IMR-90 (cell line): ENCODE measurements around the gene MCTP1. TPM values are rescaled to one million over a fixed set of nuclear protein-coding genes. Genes with fewer than 3 reads are reported as not detected.

Source experiments
- ATAC-seq: fragments of 200-7000 bp; cut with Tn5 transposase; 2 replicates; pipeline ENCODE4 v1.9.1; 2020; ENCODE audit warnings: low read depth, mild to moderate bottlenecking, moderate library complexity
- BruUV-seq: library from RNA; stranded (reverse); fragments of 400-500 nt; replicated peaks from 2 replicates; lab custom pipeline; 2021; lab: Mats Ljungman, UMichigan
- CTCF ChIA-PET: fragments of 300-600 bp; formaldehyde crosslinking; extraction: SDS; loops from one replicate; lab custom pipeline; 2021; ENCODE audit warnings: antibody characterized with exemption; lab: Yijun Ruan, JAX
- POLR2A ChIA-PET: fragments of 300-600 bp; sonication (Branson Sonifier 250); formaldehyde crosslinking; loops from one replicate; lab custom pipeline; 2022; ENCODE audit warnings: antibody characterized with exemption; ENCODE audit not compliant: unreplicated experiment; lab: Charles Lee
- DNase-seq: peaks from one replicate; pipeline ENCODE4 v3.0.0; 2013
- H2AFZ ChIP-seq: replicated peaks from 2 replicates; pipeline ENCODE3; 2013; ENCODE audit warnings: low read length, mild to moderate bottlenecking; ENCODE audit not compliant: poor library complexity
- H2AK5ac ChIP-seq: 2 replicates; pipeline ENCODE4 v1.6.1; 2013; ENCODE audit warnings: low read depth, low read length, inconsistent platforms
- H2AK9ac ChIP-seq: replicated peaks from 2 replicates; pipeline ENCODE3; 2013; ENCODE audit warnings: mild to moderate bottlenecking, low read depth, low read length, moderate library complexity; ENCODE audit not compliant: poor library complexity
- H2BK120ac ChIP-seq: 2 replicates; pipeline ENCODE4 v1.6.1; 2013; ENCODE audit warnings: low read depth, low read length, inconsistent platforms
- H2BK15ac ChIP-seq: 3 replicates; pipeline ENCODE4 v1.6.1; 2013; ENCODE audit warnings: low read depth, low read length, inconsistent platforms
- H2BK20ac ChIP-seq: 2 replicates; pipeline ENCODE4 v1.6.1; 2013; ENCODE audit warnings: low read depth, mild to moderate bottlenecking, inconsistent platforms, low read length, moderate library complexity
- H2BK5ac ChIP-seq: 2 replicates; pipeline ENCODE4 v1.6.1; 2013; ENCODE audit warnings: mild to moderate bottlenecking, low read depth, low read length, inconsistent platforms; ENCODE audit not compliant: poor library complexity, severe bottlenecking
- H3K14ac ChIP-seq: replicated peaks from 2 replicates; pipeline ENCODE4 v1.6.1; 2013; ENCODE audit warnings: low read depth, low read length, inconsistent platforms
- H3K18ac ChIP-seq: 2 replicates; pipeline ENCODE4 v1.6.1; 2013; ENCODE audit warnings: low read depth, low read length, control low read depth
- H3K23ac ChIP-seq: 2 replicates; pipeline ENCODE4 v1.6.1; 2013; ENCODE audit warnings: low read depth, low read length, inconsistent platforms
- H3K27ac ChIP-seq: 2 replicates; pipeline ENCODE4 v1.5.1; 2013; ENCODE audit warnings: mild to moderate bottlenecking, control low read depth, low read length; ENCODE audit not compliant: insufficient read depth
- H3K27me3 ChIP-seq: 2 replicates; pipeline ENCODE4 v1.6.1; 2013; ENCODE audit warnings: low read length; ENCODE audit not compliant: control insufficient read depth, insufficient read depth
- H3K36me3 ChIP-seq: 2 replicates; pipeline ENCODE4 v1.6.1; 2013; ENCODE audit warnings: low read length, mixed read lengths; ENCODE audit not compliant: control insufficient read depth, insufficient read depth
- H3K4ac ChIP-seq: 2 replicates; pipeline ENCODE4 v1.6.1; 2013; ENCODE audit warnings: low read depth, low read length, inconsistent platforms
- H3K4me1 ChIP-seq: 2 replicates; pipeline ENCODE4 v1.6.1; 2013; ENCODE audit warnings: low read length, mixed read lengths; ENCODE audit not compliant: control insufficient read depth, insufficient read depth
- H3K4me2 ChIP-seq: 2 replicates; pipeline ENCODE4 v1.6.1; 2013; ENCODE audit warnings: low read depth, mild to moderate bottlenecking, control low read depth, low read length, moderate library complexity
- H3K4me3 ChIP-seq: 2 replicates; pipeline ENCODE4 v1.5.1; 2013; ENCODE audit warnings: low read depth, mild to moderate bottlenecking, control low read depth, low read length, moderate library complexity; ENCODE audit not compliant: insufficient read depth
- H3K56ac ChIP-seq: 2 replicates; pipeline ENCODE4 v1.6.1; 2013; ENCODE audit warnings: low read length, inconsistent platforms; ENCODE audit not compliant: insufficient read depth; ENCODE audit errors: extremely low read depth
- H3K79me1 ChIP-seq, 2 experiments: 2 replicates each; pipeline ENCODE4 v1.6.1; 2013; ENCODE audit warnings: low read length in 2 of 2, inconsistent platforms in 1 of 2, low read depth in 1 of 2
- H3K9ac ChIP-seq: 2 replicates; pipeline ENCODE4 v1.6.1; 2013; ENCODE audit warnings: low read depth, low read length, control low read depth
- H3K9me1 ChIP-seq: 2 replicates; pipeline ENCODE4 v1.6.1; 2013; ENCODE audit warnings: low read length, inconsistent platforms; ENCODE audit not compliant: insufficient read depth
- H3K9me3 ChIP-seq: 2 replicates; pipeline ENCODE4 v1.6.1; 2013; ENCODE audit warnings: low read length; ENCODE audit not compliant: control insufficient read depth, insufficient read depth
- H4K20me1 ChIP-seq: 2 replicates; pipeline ENCODE4 v1.6.1; 2013; ENCODE audit warnings: low read length, inconsistent platforms; ENCODE audit not compliant: insufficient read depth
- H4K5ac ChIP-seq: 2 replicates; pipeline ENCODE4 v1.6.1; 2013; ENCODE audit warnings: mild to moderate bottlenecking, low read depth, low read length, control low read depth
- H4K8ac ChIP-seq, 2 experiments: 2 replicates each; pipeline ENCODE4 v1.6.1; 2013; ENCODE audit warnings: low read depth in 2 of 2, low read length in 2 of 2, control low read depth in 1 of 2, inconsistent platforms in 1 of 2
- H4K91ac ChIP-seq: 2 replicates; pipeline ENCODE4 v1.6.1; 2013; ENCODE audit warnings: low read depth, low read length, inconsistent platforms; ENCODE audit not compliant: insufficient read depth
- BHLHE40 ChIP-seq: fragments of 150-350 bp; IDR thresholded peaks from 2 replicates; pipeline ENCODE4 v1.6.1; 2016; ENCODE audit warnings: mild to moderate bottlenecking, low read depth, low read length
- CEBPB ChIP-seq: IDR thresholded peaks from 2 replicates; pipeline ENCODE4 v1.6.1; 2012; ENCODE audit warnings: low read depth, low read length, improper control_type of control experiment
- CHD1 ChIP-seq: IDR thresholded peaks from 2 replicates; pipeline ENCODE4 v1.6.1; 2012; ENCODE audit warnings: low read depth, low read length, improper control_type of control experiment
- FOS ChIP-seq: fragments of 150-350 bp; IDR thresholded peaks from 2 replicates; pipeline ENCODE4 v1.6.1; 2016; ENCODE audit warnings: low read depth, low read length
- MAFK ChIP-seq: IDR thresholded peaks from 2 replicates; pipeline ENCODE4 v1.6.1; 2012; ENCODE audit warnings: low read depth, low read length, improper control_type of control experiment
- MAZ ChIP-seq: IDR thresholded peaks from 2 replicates; pipeline ENCODE4 v1.6.1; 2012; ENCODE audit warnings: low read depth, mild to moderate bottlenecking, low read length, improper control_type of control experiment, moderate library complexity, borderline replicate concordance
- MXI1 ChIP-seq: IDR thresholded peaks from 2 replicates; pipeline ENCODE4 v1.6.1; 2012; ENCODE audit warnings: low read depth, mild to moderate bottlenecking, low read length, moderate library complexity, borderline replicate concordance
- NFE2L2 ChIP-seq: fragments of 150-350 bp; IDR thresholded peaks from 2 replicates; pipeline ENCODE4 v1.6.1; 2016; ENCODE audit warnings: low read depth, mild to moderate bottlenecking, low read length
- POLR2A ChIP-seq: IDR thresholded peaks from 2 replicates; pipeline ENCODE4 v1.6.1; 2012; ENCODE audit warnings: mild to moderate bottlenecking, low read depth, low read length
- RAD21 ChIP-seq: IDR thresholded peaks from 2 replicates; pipeline ENCODE4 v1.6.1; 2012; ENCODE audit warnings: low read length, improper control_type of control experiment
- RCOR1 ChIP-seq: IDR thresholded peaks from 2 replicates; pipeline ENCODE4 v1.6.1; 2012; ENCODE audit warnings: mild to moderate bottlenecking, low read length, improper control_type of control experiment; ENCODE audit not compliant: insufficient replicate concordance
- RFX5 ChIP-seq: IDR thresholded peaks from 2 replicates; pipeline ENCODE4 v1.8.0; 2012; ENCODE audit warnings: low read depth, mild to moderate bottlenecking, low read length, moderate library complexity
- SMC3 ChIP-seq: fragments of 150-350 bp; IDR thresholded peaks from 2 replicates; pipeline ENCODE4 v1.6.1; 2016; ENCODE audit warnings: low read depth, mild to moderate bottlenecking, antibody characterized with exemption, low read length, moderate library complexity
- WGBS, 2 experiments: methylation state at CpG; one replicate each; pipeline versions ENCODE4 v1.1.5 to v1.1.7; 2013; ENCODE audit warnings: missing lambda C conversion rate in 2 of 2; ENCODE audit not compliant: insufficient read length in 1 of 2; ENCODE audit errors: extremely low coverage in 2 of 2; 5-methylcytosine and 5-hydroxymethylcytosine counted together
- dilution Hi-C: fragments of 300-500 bp; cut with HindIII; formaldehyde crosslinking; loops from one replicate; pipeline ENCODE4 v1.14.3; 2018; ENCODE audit warnings: low sequenced_read_pairs; ENCODE audit not compliant: unreplicated experiment
- in situ Hi-C: fragments of 300-500 bp; cut with MboI; formaldehyde crosslinking; loops from 3 replicates; pipeline ENCODE4 v1.14.3; 2019; ENCODE audit warnings: low sequenced_read_pairs, inconsistent platforms, mixed read lengths
- intact Hi-C: fragments of 100-400 bp; cut with micrococcal nuclease; formaldehyde crosslinking; loops from 2 replicates; pipeline ENCODE4 v1.10.0; 2022
- polyA plus RNA-seq, 3 experiments: library from polyadenylated mRNA; depleted of rRNA; stranded (reverse); fragments of >200 nt; gene quantifications; 2 replicates each; pipeline ENCODE4 v1.2.3, GENCODE V29; 2012; ENCODE audit warnings: low replicate concordance in 1 of 3
- total RNA-seq: library from RNA; depleted of rRNA; stranded (reverse); fragments of >200 nt; gene quantifications from 2 replicates; pipeline ENCODE4 v1.2.3, GENCODE V29; 2012
- TF ChIP-seq, protein P1 (sequence below): conservative IDR thresholded peaks from 2 replicates; pipeline ENCODE4 v1.5.1; 2012; ENCODE audit warnings: mild to moderate bottlenecking, low read depth, low read length, improper control_type of control experiment
- TF ChIP-seq, protein P2 (sequence below): fragments of 150-350 bp; IDR thresholded peaks from 2 replicates; pipeline ENCODE4 v1.6.1; 2016; ENCODE audit warnings: low read depth, mild to moderate bottlenecking, low read length, moderate library complexity, borderline replicate concordance
- TF ChIP-seq, protein P3 (sequence below): fragments of 150-350 bp; IDR thresholded peaks from 2 replicates; pipeline ENCODE4 v1.6.1; 2017; ENCODE audit warnings: mild to moderate bottlenecking, antibody characterized with exemption, low read length, low read depth

The MCTP1 gene
- total and polyA plus RNA-seq, 2 of the 4 experiments (the other 2 are of a cell fraction): 0.21 TPM; not detected in 1

DNA sequence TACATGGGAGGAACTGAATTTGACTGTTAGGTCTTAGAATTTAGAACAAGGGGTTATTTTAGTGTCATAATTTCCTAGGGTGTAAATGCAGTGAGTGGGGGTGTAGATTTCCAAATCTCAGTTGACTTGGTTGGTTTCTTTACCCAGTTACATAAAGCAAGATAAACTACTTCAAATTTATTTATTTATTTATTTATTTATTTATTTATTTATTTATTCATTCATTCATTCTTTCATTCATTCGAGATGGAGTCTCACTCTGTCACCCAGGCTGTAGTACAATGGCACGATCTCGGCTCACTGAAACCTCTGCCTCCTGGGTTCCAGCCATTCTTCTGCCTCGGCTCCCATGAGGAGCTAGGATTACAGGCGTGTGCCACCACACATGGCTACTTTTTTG is 466.0 kb downstream of the MCTP1 start:
- in situ Hi-C loops (no loop called here), dilution Hi-C loops (no loop called here), intact Hi-C loops (no loop called here)
- Histone ChIP-seq H3K4ac (no peak overlapping the region), H3K23ac (no peak overlapping the region), H3K36me3 (no peaks in the 10 kb centered on the region), H3K27ac (no peak overlapping the region), H2BK20ac (no peak overlapping the region), H4K91ac (no peak overlapping the region), H2BK15ac (no peak overlapping the region), H3K4me3 (no peak overlapping the region), H3K4me2 (no peak overlapping the region), H3K9me1 (no peaks in the 10 kb centered on the region), H3K9me3 (no peaks in the 10 kb centered on the region), H4K8ac (no peak overlapping the region), H4K20me1 (no peaks in the 10 kb centered on the region), H3K14ac (no peak overlapping the region), H4K5ac (no peak overlapping the region), H2BK120ac (no peak overlapping the region), H3K56ac (no peak overlapping the region), H3K18ac (no peak overlapping the region), H2AK5ac (no peak overlapping the region), H3K4me1 (no peaks in the 10 kb centered on the region), H2AK9ac (no peak overlapping the region), H3K79me1 (no peaks in the 10 kb centered on the region), H3K27me3 (no peaks in the 10 kb centered on the region), H3K9ac (no peak overlapping the region), H2BK5ac (no peak overlapping the region), H2AFZ (no peak overlapping the region)
- 80% methylated on average over 1 of the region's 5 CpGs; no CpG with 5 or more reads in 1 of the 2 experiments for WGBS, 2 experiments
- no peak for DNase-seq
- TF ChIP-seq CHD1 (no peak), CEBPB (no peak), POLR2A (no peak), RAD21 (no peak), MAZ (no peak), SMC3 (no peak), RCOR1 (no peak), RFX5 (no peak), MAFK (no peak), FOS (no peak), NFE2L2 (no peak), MXI1 (no peak), BHLHE40 (no peak)
- TF ChIP-seq, protein P1, sequence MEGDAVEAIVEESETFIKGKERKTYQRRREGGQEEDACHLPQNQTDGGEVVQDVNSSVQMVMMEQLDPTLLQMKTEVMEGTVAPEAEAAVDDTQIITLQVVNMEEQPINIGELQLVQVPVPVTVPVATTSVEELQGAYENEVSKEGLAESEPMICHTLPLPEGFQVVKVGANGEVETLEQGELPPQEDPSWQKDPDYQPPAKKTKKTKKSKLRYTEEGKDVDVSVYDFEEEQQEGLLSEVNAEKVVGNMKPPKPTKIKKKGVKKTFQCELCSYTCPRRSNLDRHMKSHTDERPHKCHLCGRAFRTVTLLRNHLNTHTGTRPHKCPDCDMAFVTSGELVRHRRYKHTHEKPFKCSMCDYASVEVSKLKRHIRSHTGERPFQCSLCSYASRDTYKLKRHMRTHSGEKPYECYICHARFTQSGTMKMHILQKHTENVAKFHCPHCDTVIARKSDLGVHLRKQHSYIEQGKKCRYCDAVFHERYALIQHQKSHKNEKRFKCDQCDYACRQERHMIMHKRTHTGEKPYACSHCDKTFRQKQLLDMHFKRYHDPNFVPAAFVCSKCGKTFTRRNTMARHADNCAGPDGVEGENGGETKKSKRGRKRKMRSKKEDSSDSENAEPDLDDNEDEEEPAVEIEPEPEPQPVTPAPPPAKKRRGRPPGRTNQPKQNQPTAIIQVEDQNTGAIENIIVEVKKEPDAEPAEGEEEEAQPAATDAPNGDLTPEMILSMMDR: no peak
- TF ChIP-seq, protein P2, sequence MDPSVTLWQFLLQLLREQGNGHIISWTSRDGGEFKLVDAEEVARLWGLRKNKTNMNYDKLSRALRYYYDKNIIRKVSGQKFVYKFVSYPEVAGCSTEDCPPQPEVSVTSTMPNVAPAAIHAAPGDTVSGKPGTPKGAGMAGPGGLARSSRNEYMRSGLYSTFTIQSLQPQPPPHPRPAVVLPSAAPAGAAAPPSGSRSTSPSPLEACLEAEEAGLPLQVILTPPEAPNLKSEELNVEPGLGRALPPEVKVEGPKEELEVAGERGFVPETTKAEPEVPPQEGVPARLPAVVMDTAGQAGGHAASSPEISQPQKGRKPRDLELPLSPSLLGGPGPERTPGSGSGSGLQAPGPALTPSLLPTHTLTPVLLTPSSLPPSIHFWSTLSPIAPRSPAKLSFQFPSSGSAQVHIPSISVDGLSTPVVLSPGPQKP: no peak
- TF ChIP-seq, protein P3, sequence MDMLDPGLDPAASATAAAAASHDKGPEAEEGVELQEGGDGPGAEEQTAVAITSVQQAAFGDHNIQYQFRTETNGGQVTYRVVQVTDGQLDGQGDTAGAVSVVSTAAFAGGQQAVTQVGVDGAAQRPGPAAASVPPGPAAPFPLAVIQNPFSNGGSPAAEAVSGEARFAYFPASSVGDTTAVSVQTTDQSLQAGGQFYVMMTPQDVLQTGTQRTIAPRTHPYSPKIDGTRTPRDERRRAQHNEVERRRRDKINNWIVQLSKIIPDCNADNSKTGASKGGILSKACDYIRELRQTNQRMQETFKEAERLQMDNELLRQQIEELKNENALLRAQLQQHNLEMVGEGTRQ: no peak
- no TSS peak for BruUV-seq
- CTCF ChIA-PET: no interaction called here
- POLR2A ChIA-PET: no interaction called here
- ATAC-seq: no peak
